Measurements from ENCODE around the gene CTRB2.
"Not testable (repeated sequence)": the region's sequence is repeated elsewhere in the genome, so short reads cannot be mapped to it uniquely, and the experiment has no call there.

The CTRB2 gene

DNA sequence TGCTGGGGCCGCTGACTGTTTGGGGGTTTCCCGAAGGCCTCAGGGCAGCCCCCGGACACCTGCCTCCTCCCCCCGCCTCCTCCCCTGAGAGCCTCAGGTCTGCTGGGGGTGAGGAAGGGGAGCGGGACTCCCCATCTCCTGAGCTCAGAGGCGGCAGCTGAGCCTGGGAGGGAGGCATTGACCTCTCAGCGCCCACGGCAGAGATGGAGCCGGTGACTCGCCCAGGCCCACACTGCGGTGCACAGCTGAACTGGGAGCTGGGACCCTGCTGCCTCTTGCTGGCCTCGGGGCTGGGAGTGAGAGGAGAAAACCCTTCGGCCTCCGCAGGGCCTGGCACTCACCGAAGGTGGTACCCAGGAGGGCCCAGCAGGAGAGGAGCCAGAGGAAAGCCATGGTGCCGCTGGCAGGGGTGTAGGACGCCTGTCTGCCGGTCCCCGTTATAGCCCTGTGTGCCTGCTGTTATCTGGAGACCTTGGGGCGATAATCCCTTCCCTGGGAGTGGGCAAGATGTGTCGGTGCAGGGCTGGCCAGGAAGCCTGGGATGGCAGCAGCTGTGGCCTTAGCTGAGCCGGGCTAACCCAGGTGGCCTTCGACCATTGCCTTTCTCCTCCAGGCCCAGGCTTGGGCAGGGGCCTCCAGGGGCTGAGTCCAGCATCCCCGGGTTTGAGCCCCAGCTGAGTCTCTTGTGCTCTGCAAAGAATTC lies at the start of gene CTRB2:
TSS of gene CTRB2 (minus strand) at position 413 of the 703 bp plus-strand sequence. CDS start at position 393, 20 bp downstream.
- DNase-seq: no peak

DNA sequence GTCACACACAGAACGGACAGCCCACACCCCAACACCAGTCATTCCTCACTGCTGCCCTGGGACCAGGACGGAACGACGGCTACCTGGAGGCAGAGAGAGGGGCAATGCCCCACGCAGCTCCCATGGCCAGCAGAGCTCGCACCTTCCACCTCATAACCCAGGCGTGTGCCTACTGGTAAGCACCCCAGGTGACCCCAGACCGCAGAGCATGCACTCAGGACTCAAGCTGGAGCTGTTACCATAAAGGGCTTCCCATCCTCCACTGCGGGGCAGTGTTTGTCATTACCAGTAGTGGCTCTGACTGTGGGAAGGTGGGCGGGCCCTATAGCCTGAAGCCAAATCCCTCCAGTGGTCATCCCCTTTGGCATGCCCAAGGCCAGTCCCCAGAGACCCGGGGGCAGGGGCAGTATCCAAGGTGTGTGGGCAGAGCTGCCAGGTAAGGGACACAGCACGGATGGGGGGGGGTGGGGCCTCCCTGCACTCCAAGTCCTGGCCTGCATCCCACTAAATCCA lies 49.2 kb upstream of the CTRB2 start:
- DNase-seq: no peak

DNA sequence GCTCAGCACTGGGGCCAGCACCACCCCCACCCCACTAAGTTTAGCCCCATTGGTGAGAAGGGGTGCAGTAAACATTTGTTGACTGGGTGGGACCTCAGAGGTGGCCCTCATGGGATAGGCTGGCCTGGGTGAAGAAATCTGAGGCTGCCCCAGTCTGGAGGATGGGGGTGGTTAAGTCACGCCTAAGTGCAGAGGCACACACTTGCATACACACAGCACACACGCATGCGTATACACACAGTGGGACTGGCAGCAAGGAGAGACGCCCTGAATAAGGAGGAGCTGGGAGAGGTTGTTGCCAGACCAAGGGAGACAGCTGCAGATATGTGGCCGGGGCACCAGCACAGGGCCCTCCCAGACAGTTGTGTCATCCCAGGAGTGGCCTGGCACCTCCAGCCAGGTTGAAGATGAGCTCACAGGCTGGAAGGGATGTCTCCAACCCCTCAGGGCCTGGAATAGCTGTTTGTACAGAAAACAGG lies 47.4 kb upstream of the CTRB2 start:
- DNase-seq: no peak

DNA sequence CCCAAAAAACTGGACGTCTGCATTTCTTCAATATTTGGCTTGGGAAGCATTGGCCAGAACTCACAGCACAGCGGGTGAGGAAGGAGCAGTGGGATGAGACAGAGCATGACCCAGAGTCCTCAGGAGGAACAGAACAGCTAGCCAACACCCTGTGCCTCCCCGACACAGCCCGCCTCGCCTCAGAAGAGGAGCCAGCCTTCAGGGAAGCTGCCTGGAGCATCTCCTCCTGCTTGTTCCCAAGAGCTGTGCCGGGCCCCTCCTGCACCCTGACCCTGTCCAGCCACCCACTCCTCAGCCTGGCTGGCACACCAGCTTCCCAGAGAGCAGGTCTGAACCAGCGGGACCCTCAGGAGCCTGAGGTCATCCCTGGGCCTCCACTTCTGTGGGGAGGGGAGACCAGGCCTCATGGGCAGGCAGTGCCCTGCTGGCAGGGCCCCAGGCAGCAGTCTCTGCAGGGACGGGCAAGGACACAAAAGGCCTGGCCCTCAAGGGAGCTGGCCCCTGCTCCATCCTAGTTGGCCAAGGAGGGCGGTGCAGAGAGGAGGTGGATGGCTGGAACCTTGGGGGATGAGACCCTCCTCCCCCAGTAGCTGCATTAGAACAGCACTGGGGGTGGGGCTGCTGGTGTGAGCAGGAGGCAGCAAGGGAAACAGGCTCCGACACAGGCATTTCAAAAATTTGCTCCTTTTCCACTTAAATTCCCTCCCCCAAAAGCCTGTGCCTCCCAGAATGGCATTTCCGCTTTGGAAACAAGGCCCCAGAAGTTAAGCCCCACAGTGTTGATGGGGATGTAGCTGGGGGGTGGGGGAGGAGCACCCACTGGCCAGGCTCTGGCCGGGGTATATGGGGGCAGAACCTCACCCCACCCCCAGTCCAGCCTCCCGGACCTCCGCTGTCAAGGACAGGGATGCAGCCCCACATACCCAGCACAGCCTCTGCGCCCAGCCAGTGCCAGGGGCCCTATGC lies 46.3 kb upstream of the CTRB2 start:
- no peak for DNase-seq

DNA sequence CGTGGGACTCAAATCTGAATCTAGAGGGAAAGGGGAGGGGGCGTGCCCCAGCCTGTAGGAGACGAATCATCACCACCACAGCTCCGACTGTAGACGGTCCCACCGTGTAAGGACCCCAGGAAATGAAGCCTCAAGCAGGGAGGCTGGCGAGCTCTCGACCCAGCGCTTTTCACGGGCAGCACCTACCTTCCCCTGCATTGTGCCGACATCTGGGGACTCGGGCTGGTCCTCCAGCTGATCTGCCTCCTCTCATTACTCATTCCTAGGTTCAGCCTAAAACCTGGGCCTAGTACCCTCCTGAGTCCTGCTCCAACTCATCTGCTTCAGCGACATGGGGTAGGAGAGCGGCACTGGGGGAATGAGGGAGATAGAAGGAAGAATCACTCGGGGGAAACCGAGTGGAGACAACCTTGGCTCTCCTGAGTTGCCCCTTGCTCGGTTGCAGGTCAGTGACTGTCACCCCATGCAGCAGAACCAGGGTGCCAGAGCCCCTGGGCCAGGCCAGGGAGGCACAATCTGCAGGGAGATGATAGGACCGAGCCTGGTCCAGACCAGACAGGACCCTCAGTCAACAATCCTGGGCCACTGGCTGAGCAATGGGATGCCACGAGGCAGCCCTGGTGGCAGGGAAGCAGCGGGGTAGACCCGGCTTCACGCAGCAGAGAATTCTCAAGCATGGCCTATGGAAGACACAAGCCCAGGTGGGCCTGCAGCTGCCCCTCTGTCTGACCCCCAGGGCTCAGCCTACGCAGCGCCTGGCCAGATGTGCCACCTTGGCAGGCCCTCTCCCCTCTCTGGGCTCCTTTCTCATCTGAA lies 45.3 kb upstream of the CTRB2 start:
- DNase-seq: no peak

DNA sequence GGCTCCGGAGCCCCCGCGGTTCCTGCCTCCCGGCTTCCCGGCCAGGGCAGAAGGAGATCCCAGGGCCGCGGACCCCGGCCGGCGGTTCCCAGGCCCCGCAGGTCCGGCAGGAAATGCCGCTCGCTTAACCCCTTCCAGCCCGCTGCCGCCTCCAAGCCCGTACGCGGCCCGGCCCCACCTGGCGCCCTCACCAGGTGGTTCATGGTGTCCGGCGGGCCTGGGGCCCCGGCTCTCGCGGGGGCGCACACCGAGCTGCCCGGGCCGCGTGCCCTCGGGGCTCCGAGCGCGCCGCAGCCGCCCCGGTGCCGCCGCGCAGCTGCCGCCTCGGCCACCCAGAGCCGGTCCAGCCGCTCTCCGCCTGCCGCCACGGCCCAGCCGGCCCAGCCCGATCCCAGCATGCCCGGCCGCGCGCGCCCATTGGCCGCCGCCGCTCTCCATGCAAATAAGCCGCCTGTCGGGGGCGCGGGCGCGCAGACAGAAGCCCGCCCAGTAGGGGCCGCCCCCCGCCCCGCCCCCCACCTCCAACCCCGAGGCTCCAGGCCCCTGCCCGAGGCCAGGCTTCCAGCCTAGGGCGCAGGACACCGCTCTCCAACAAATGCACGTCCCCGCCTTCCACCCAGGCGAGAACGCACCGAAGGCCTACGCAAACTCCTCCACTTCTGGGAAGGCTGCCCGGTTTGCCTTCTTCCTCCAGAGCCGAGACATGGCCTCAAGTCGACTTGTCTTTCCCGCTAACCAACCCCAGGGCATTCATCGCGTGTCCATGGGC lies 44.5 kb upstream of the CTRB2 start, which contains the start of gene BCAR1:
TSS of gene BCAR1 (minus strand) at position 345 of the 769 bp plus-strand sequence. CDS start at position 203, 142 bp downstream.
- peak in 1 of 2 experiments; percentile 81 for DNase-seq

DNA sequence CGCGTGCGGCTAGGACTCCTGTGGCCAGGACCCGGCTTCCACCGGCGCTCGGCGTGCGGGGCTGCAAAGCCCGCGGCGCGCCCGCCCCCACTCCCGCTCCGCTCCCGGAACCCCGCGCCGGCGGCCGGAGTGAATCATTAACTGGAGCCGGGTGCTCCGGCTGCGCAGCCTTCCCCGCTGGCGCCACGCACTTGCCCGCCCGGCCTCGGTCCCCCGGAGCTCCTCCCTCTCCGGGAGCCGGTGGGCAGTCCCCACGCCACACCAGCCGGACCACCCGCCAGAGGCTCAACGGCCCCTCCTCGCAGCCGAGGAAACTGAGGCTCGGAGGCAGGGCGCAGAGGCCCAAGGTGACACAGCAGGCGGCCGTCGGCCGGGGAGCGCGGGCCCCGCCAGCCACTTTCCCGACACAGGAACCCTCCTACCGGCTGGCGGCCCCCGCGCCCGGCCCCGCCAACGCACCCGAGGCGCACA lies 43.9 kb upstream of the CTRB2 start:
- no peak for DNase-seq

DNA sequence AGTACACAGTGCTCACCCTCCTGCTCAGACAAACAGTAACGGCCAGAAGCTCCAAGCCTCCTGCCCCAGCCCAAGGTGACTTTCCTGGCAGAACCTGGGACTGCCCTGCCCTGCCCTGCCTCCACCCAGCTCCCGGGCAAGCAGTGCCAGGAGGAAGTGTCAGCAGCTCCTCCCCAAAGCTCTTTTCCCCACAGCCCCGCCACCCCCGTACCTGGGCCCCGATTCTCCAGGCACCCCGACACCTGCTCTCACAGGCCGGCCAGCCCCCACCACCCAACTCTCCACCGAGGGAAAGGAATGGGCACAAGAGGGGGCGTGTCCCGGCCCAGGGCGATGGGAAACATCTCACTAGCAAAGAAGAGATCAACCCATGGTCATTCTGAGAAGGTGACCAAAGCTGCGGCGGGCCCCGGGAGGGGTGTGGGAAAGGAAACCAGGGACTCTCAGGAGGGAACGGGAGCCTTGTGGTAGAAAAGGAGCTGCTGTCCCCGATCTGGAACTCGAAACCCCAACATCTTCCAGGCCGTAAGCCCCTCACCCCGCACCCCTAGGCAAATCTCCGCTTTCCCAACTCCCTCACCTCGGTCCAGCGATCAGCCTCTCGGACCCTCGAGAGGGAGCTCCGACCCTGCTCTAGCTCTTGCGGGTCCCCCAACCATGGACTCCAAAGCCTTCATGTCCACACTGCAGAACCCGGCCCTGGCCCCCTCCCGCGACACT lies 43.3 kb upstream of the CTRB2 start:
- DNase-seq: no peak

DNA sequence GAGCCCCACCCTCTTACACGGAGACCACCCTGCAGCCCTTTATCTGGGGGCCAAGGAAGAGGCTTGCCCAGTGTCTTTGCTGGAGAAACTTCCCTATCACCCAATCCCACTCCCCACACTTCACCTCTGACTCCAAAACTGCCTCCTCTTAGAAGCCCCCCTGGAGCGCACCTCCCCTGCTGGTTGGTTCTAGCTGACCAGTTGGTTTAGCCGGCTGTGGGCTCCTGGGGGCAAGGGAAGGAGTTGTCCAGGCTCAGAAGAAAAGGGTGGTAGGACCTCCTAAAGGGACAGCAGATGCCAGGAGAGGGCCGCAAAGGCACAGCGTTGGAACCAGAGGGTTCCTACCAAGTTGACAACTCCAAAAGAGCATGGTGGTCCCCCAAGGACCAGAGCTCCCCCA lies 42.5 kb upstream of the CTRB2 start:
- no peak for DNase-seq

DNA sequence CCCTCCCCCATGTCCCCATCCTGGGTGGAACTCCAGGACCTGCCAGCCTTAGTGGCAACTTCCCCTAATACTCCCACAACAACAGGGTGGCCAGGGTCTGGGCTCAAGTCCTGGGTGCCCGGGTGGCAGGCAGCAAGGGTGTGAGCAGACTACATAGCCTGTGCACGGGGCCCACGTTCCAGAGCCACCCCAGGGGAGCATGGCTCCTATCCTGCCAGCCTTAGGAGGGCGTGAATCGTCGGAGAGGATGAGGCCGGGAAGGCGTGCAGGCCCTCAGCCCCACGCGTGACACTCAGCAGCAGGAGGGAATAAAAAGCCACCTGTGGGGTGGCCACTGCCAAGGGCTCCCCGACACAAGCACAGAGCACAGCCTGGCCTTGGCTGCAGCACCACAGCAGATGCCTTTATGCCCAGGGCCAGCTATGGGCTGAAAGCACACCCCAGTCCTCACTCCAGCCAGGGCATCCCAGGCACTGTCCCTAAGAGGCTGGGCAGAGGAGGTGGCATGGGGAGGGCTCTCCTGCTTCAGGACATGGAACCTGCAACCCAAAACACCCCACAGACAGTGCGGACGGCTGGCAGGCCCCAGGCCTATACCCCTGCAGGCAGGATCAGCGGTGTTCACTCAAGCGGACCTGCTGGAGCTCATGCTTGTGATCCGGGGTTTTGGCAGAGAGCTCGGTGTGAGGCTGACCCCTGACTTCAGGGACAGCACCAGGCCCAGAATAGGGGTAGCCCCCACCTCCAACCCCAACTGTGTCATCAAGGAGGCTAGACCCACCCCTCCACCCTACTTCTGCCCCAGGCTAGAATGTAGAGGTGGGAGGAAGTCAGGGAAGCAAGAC lies 41.8 kb upstream of the CTRB2 start:
- no peak for DNase-seq

DNA sequence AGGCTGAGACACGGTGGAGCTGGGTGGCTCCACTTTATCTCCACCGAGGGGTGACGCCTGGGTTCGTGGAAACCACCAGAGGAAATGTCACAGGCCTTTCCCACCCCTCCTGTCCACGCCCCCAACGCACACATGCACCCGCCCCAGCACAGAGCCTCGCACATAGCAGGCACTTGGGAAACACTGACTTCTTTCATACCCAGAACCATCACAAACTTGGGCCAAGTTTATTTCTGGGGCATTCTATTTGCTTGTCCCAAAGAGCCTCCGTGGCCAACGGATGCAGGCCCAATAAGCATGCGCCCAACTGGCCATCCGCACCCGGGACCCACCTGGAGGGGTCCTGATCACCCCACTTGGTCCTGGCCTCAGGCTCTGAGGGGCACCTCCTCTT lies 41.2 kb upstream of the CTRB2 start:
- DNase-seq: no peak

DNA sequence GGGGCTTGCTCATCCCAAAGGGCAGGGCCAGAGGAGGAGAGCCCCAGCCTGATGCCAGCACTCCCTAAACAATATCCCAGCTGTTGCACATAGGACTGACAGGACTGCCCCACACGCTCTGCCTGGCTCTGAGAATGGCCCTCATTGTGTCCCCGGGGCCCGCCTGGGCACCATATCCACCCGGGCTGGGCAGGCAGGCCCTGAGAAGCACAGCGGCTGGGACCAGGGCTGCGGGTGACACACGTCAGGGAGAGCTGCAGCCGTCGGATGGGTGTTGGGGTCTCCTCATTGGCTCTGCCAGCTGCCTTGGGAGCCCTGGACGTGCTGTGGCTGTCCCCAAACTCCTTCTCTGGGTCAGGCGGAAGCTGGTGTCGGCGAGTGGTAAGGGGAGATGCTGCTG lies 40.3 kb upstream of the CTRB2 start:
- DNase-seq: no peak

DNA sequence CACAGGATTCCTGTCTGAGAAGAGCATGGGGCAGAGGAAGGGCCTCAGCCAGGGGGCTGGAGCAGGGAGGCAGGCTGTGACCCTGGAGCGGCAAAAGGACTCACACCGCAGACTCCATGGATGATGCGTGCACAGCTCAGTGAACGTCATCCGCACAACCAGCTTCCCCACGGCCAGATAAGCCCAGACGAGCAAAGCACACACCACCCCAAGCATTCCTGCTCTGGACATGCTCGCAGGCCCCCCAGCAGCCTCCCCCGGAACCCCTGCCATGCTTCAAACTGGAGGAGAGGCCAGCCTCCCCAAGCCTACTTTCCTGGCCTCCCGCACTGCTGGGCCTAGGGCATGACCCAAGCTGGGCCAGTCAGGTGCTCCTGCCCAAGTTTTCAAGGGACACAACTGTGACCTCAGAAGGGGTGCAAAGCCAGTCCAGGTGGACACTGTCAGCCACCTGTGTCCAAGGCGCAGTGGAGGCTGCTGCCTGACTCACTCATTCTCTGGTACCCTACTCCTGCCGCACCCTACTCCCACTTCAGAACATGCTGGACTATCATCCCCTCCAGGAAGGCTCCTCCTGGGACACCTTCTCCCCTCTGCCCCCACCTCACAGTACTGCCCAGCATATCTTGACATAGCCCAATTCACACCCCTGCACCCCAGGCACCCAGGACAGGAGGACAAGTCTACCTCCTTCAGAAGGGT lies 39.7 kb upstream of the CTRB2 start:
- no peak for DNase-seq

DNA sequence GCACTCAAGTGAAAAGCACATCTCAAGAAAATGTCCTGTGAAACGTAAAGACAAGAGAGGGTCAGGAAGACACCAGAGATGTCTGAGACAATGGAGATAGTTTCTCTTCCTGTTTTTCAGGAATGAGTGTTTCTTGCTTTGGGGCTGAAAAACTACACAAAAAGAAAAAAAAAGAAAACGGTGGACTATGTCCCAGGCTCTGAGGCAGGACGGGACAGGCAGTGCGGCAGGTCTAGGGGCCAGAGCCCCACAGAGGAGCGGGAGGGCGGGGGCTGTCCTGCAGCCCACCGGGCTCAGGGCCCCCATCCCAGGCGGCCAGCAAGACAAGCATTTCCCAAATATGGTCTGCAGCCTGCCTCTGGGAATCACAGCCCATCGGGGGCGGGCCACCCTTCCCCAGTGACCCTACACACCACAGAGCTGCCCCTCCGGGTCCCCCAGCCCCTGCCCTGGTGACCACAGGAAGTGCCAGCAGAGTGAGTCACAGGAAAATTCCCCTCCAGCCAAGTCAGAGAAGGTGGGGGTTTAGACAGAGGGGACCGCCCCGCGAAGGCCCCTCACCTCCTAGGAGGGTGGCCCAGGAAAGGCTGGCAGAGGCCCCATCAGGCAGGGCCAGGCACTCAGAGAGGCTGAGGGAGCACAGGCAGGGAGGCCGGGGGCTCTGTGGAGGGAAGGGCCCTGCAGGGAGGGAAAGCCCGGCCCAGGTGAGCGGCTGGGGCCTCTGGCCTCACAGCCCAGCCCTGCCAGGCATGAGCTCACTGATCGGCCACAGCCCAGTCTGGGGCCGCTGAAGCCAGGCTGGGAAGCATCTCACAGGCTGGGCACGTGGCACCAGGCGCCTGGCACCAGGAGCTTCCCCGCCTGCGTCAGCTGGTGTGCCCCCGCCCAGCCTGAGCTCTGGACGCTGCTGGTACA lies 38.1 kb upstream of the CTRB2 start:
- DNase-seq: no peak

DNA sequence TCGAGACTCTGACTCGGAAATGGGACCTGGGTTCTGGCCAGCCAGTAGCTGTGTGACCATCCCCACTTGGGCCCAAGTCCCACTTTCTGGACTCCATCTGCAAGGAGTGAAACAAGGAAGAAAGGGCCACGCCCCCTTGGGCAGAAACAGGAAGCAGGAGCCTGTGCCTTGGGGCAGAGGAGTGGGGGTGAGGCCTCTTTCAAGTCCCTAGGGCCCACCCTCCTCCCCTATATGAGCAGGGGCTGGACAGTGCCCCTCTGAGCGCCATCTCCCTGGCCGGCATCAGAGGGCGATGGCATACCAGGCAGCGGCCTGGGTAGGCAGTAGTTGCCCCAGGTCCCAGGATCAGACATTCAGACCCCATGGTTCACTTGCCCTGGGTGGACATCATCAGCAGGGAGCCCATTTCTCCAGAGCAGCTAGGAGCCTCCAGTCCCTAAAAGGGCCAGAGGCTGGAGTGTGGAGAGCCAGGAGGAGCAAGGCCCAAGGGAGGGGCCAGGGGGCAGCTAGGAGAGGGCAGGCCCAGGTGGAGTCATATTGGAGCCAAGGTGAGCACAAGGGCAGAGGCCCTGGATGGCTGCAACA lies 37.4 kb upstream of the CTRB2 start:
- no peak for DNase-seq

DNA sequence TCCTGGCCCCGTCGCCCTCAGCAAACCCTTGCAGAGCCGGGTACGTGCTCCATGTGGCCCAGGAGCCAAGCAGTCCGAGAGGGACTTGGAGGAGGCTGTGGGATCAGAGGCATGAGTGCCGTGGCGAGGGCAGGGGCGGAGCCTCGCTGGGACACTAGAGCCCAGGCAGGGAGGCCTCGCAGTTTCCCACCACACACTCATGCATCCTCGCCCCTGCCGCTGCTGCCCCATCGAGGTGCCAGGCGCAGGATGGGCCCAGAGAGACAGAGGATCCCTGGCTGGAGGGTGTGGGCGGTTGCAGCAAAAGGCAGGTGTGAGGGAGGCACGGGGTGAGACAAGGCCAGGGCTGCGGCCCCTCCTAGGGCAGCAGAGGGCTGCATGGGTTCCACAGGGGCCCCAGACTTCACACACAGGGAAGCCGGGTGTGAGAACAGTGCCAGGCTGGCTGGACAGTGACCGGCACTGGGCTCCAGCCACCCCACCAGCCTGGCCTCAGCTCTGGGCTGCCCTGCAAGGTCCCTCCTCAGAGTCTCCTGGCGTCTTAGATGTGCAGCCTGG lies 36.8 kb upstream of the CTRB2 start:
- DNase-seq: no peak

DNA sequence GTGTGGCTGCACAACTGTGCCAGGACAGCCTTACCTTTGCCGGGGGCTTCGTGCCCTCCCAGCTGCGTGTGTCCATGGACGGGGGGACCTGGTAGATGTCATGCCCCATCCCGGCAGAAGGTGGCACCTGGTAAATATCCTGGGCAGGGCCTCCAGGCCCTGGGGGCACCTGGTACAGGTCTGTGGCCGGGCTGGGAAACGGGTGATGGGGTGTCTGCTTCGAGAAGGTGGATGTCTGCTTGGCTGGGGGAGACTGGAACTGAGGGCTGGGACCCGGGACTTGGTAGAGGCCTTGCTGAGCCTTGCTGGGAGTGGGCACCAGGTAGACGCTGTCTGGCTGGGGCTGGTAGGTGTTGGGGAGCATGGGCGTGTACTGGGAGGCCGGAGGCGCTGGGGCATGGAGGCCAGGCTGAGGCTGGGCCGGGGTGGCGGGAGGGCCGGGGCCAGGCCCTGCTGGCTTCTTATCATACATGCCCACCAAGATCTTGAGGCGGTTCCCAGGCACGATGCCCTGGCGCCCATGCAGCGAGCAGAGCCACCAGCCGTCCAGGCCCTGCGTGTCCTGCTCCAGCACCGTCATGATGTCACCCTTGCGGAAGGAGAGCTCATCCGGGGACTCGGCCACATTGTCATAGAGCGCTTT lies 35.6 kb upstream of the CTRB2 start:
- not testable (repeated sequence) for DNase-seq
